IMR-90 (cell line): ENCODE measurements around the gene UBAP2L.
"Not testable (repeated sequence)": the region's sequence is repeated elsewhere in the genome, so short reads cannot be mapped to it uniquely, and the experiment has no call there.

Experiments
- BHLHE40 ChIP-seq: fragments of 150-350 bp; IDR thresholded peaks from 2 replicates; pipeline ENCODE4 v1.6.1; 2016; ENCODE audit warnings: mild to moderate bottlenecking, low read depth, low read length
- CHD1 ChIP-seq: IDR thresholded peaks from 2 replicates; pipeline ENCODE4 v1.6.1; 2012; ENCODE audit warnings: low read depth, low read length, improper control_type of control experiment
- CTCF ChIP-seq: conservative IDR thresholded peaks from 2 replicates; pipeline ENCODE4 v1.5.1; 2012; ENCODE audit warnings: mild to moderate bottlenecking, low read depth, low read length, improper control_type of control experiment
- FOS ChIP-seq: fragments of 150-350 bp; IDR thresholded peaks from 2 replicates; pipeline ENCODE4 v1.6.1; 2016; ENCODE audit warnings: low read depth, low read length
- MAZ ChIP-seq: IDR thresholded peaks from 2 replicates; pipeline ENCODE4 v1.6.1; 2012; ENCODE audit warnings: low read depth, mild to moderate bottlenecking, low read length, improper control_type of control experiment, moderate library complexity, borderline replicate concordance
- POLR2A ChIP-seq: IDR thresholded peaks from 2 replicates; pipeline ENCODE4 v1.6.1; 2012; ENCODE audit warnings: mild to moderate bottlenecking, low read depth, low read length
- RAD21 ChIP-seq: IDR thresholded peaks from 2 replicates; pipeline ENCODE4 v1.6.1; 2012; ENCODE audit warnings: low read length, improper control_type of control experiment
- RCOR1 ChIP-seq: IDR thresholded peaks from 2 replicates; pipeline ENCODE4 v1.6.1; 2012; ENCODE audit warnings: mild to moderate bottlenecking, low read length, improper control_type of control experiment; ENCODE audit not compliant: insufficient replicate concordance
- RFX5 ChIP-seq: IDR thresholded peaks from 2 replicates; pipeline ENCODE4 v1.8.0; 2012; ENCODE audit warnings: low read depth, mild to moderate bottlenecking, low read length, moderate library complexity
- USF2 ChIP-seq: fragments of 150-350 bp; IDR thresholded peaks from 2 replicates; pipeline ENCODE4 v1.6.1; 2017; ENCODE audit warnings: mild to moderate bottlenecking, antibody characterized with exemption, low read length, low read depth

GRCh38 chr1:154314226-154314625 lies 93.5 kb downstream of the UBAP2L start:
- TF ChIP-seq CTCF, FOS, RAD21, USF2, CHD1, POLR2A, RCOR1, BHLHE40, MAZ, RFX5: not testable (repeated sequence)
